ENCODE measurements around the gene PACC1. TPM values are rescaled to one million over a fixed set of nuclear protein-coding genes. Genes with fewer than 3 reads are reported as not detected.

PACC1 gene
- polyA plus RNA-seq, 4 donors = 0.67 to 4.1 (median 2.5) TPM

- no peaks in the 10 kb centered on the region for H3K9me3 ChIP-seq (ENCODE audit: control insufficient read depth in 2 of 2, insufficient read depth in 1 of 2, low read depth in 1 of 2, low read length in 1 of 2)
- WGBS, 3 donors = 1% methylated on average over 46 to 86 of the region's 86 CpGs
- DNase-seq = peak; percentile 85 to 92
- no peaks in the 10 kb centered on the region for H3K27me3 ChIP-seq (ENCODE audit: control insufficient read depth in 3 of 3, insufficient read depth in 3 of 3, low read length in 3 of 3)
- peaks cover 0 to 4% (median 0%) of the 10 kb centered on the region in 3 donors for H3K36me3 ChIP-seq (ENCODE audit: control insufficient read depth in 3 of 3, insufficient read depth in 2 of 3, low read depth in 1 of 3, low read length in 3 of 3)
- H3K27ac ChIP-seq (ENCODE audit: low read depth in 1 of 3, low read length in 2 of 3) = peak within 1 kb of the TSS; percentile 37 to 76 (median 45)
- peak within 1 kb of the TSS; percentile 52 to 97 (median 73) for H3K4me3 ChIP-seq (ENCODE audit: low read depth in 1 of 3, low read length in 3 of 3)
- no peak for FAIRE-seq
- peaks cover 3 to 22% (median 16%) of the 10 kb centered on the region in 3 donors for H3K4me1 ChIP-seq (ENCODE audit: control insufficient read depth in 3 of 3, insufficient read depth in 2 of 3, low read depth in 1 of 3, low read length in 2 of 3)
Observed at GRCh38 chr1:212432661-212433576, 18.2 kb upstream of the PACC1 start, which contains the start of gene NENF. Gene NENF, plus strand, starts transcription at chr1:212432920. Its CDS starts 24 bp downstream, at chr1:212432944.

- Histone ChIP-seq H3K27me3 (ENCODE audit: control insufficient read depth in 3 of 3, insufficient read depth in 3 of 3, low read length in 3 of 3) (no peaks in the 10 kb centered on the region), H3K4me3 (ENCODE audit: low read depth in 1 of 3, low read length in 3 of 3) (peak overlapping the region; percentile 30 to 97 (median 73)), H3K4me1 (ENCODE audit: control insufficient read depth in 3 of 3, insufficient read depth in 2 of 3, low read depth in 1 of 3, low read length in 2 of 3) (peaks cover 3 to 19% (median 16%) of the 10 kb centered on the region in 3 donors), H3K9me3 (ENCODE audit: control insufficient read depth in 2 of 2, insufficient read depth in 1 of 2, low read depth in 1 of 2, low read length in 1 of 2) (no peaks in the 10 kb centered on the region), H3K27ac (ENCODE audit: low read depth in 1 of 3, low read length in 2 of 3) (peak overlapping the region in 1 of 3 donors; percentile 14), H3K36me3 (ENCODE audit: control insufficient read depth in 3 of 3, insufficient read depth in 2 of 3, low read depth in 1 of 3, low read length in 3 of 3) (peaks cover 0 to 4% (median 0%) of the 10 kb centered on the region in 3 donors)
- no peak for DNase-seq
- WGBS, 3 donors = 10 to 31% (median 22%) methylated on average over 5 of the region's 5 CpGs
- no peak for FAIRE-seq
Observed at GRCh38 chr1:212432272-212432660, 17.6 kb upstream of the PACC1 start.

- WGBS, 3 donors = 43 to 72% (median 58%) methylated on average over 9 of the region's 9 CpGs
- H3K36me3 ChIP-seq (ENCODE audit: control insufficient read depth in 3 of 3, insufficient read depth in 2 of 3, low read depth in 1 of 3, low read length in 3 of 3) = peaks cover 0 to 4% (median 0%) of the 10 kb centered on the region in 3 donors
- no peaks in the 10 kb centered on the region for H3K9me3 ChIP-seq (ENCODE audit: control insufficient read depth in 2 of 2, insufficient read depth in 1 of 2, low read depth in 1 of 2, low read length in 1 of 2)
- H3K27ac ChIP-seq (ENCODE audit: low read depth in 1 of 3, low read length in 2 of 3) = peak overlapping the region in 2 of 3 donors; percentile 33 to 76
- no peak for FAIRE-seq
- H3K4me3 ChIP-seq (ENCODE audit: low read depth in 1 of 3, low read length in 3 of 3) = no peak overlapping the region
- no peaks in the 10 kb centered on the region for H3K27me3 ChIP-seq (ENCODE audit: control insufficient read depth in 3 of 3, insufficient read depth in 3 of 3, low read length in 3 of 3)
- peak in 1 of 2 donors; percentile 39 for DNase-seq
- peaks cover 3 to 19% (median 16%) of the 10 kb centered on the region in 3 donors for H3K4me1 ChIP-seq (ENCODE audit: control insufficient read depth in 3 of 3, insufficient read depth in 2 of 3, low read depth in 1 of 3, low read length in 2 of 3)
Observed at GRCh38 chr1:212431644-212432043, 17.0 kb upstream of the PACC1 start.

GRCh38 chr1:212430955-212431394 lies 16.3 kb upstream of the PACC1 start:
- Histone ChIP-seq H3K4me3 (ENCODE audit: low read depth in 1 of 3, low read length in 3 of 3) (no peak overlapping the region), H3K27ac (ENCODE audit: low read depth in 1 of 3, low read length in 2 of 3) (peak overlapping the region in 1 of 3 donors; percentile 76), H3K4me1 (ENCODE audit: control insufficient read depth in 3 of 3, insufficient read depth in 2 of 3, low read depth in 1 of 3, low read length in 2 of 3) (peaks cover 3 to 19% (median 16%) of the 10 kb centered on the region in 3 donors), H3K27me3 (ENCODE audit: control insufficient read depth in 3 of 3, insufficient read depth in 3 of 3, low read length in 3 of 3) (no peaks in the 10 kb centered on the region), H3K9me3 (ENCODE audit: control insufficient read depth in 2 of 2, insufficient read depth in 1 of 2, low read depth in 1 of 2, low read length in 1 of 2) (no peaks in the 10 kb centered on the region), H3K36me3 (ENCODE audit: control insufficient read depth in 3 of 3, insufficient read depth in 2 of 3, low read depth in 1 of 3, low read length in 3 of 3) (peaks cover 0 to 4% (median 0%) of the 10 kb centered on the region in 3 donors)
- FAIRE-seq (no peak), DNase-seq (peak; percentile 78 to 93)
- WGBS, 3 donors = 19 to 50% (median 39%) methylated on average over 3 of the region's 3 CpGs

- Histone ChIP-seq H3K36me3 (ENCODE audit: control insufficient read depth in 3 of 3, insufficient read depth in 2 of 3, low read depth in 1 of 3, low read length in 3 of 3) (peaks cover 0 to 2% (median 0%) of the 10 kb centered on the region in 3 donors), H3K27me3 (ENCODE audit: control insufficient read depth in 3 of 3, insufficient read depth in 3 of 3, low read length in 3 of 3) (no peaks in the 10 kb centered on the region), H3K4me3 (ENCODE audit: low read depth in 1 of 3, low read length in 3 of 3) (no peak overlapping the region), H3K4me1 (ENCODE audit: control insufficient read depth in 3 of 3, insufficient read depth in 2 of 3, low read depth in 1 of 3, low read length in 2 of 3) (peaks cover 3 to 19% (median 16%) of the 10 kb centered on the region in 3 donors), H3K9me3 (ENCODE audit: control insufficient read depth in 2 of 2, insufficient read depth in 1 of 2, low read depth in 1 of 2, low read length in 1 of 2) (no peaks in the 10 kb centered on the region), H3K27ac (ENCODE audit: low read depth in 1 of 3, low read length in 2 of 3) (peak overlapping the region in 1 of 3 donors; percentile 31)
- 56 to 67% (median 66%) methylated on average over 2 of the region's 2 CpGs for WGBS, 3 donors
- FAIRE-seq = no peak
- DNase-seq = no peak
Observed at GRCh38 chr1:212430416-212430815, 15.7 kb upstream of the PACC1 start.

- DNase-seq = no peak
- Histone ChIP-seq H3K4me1 (ENCODE audit: control insufficient read depth in 3 of 3, insufficient read depth in 2 of 3, low read depth in 1 of 3, low read length in 2 of 3) (peaks cover 3 to 14% (median 11%) of the 10 kb centered on the region in 3 donors), H3K27ac (ENCODE audit: low read depth in 1 of 3, low read length in 2 of 3) (no peak overlapping the region), H3K27me3 (ENCODE audit: control insufficient read depth in 3 of 3, insufficient read depth in 3 of 3, low read length in 3 of 3) (no peaks in the 10 kb centered on the region), H3K9me3 (ENCODE audit: control insufficient read depth in 2 of 2, insufficient read depth in 1 of 2, low read depth in 1 of 2, low read length in 1 of 2) (no peaks in the 10 kb centered on the region), H3K4me3 (ENCODE audit: low read depth in 1 of 3, low read length in 3 of 3) (no peak overlapping the region), H3K36me3 (ENCODE audit: control insufficient read depth in 3 of 3, insufficient read depth in 2 of 3, low read depth in 1 of 3, low read length in 3 of 3) (no peaks in the 10 kb centered on the region)
- 65 to 69% (median 69%) methylated on average over 5 of the region's 5 CpGs for WGBS, 3 donors
- no peak for FAIRE-seq
Observed at GRCh38 chr1:212428496-212428895, 13.8 kb upstream of the PACC1 start.

- no peaks in the 10 kb centered on the region for H3K27me3 ChIP-seq (ENCODE audit: control insufficient read depth in 3 of 3, insufficient read depth in 3 of 3, low read length in 3 of 3)
- 53 to 65% (median 58%) methylated on average over 3 of the region's 3 CpGs for WGBS, 3 donors
- no peak overlapping the region for H3K4me3 ChIP-seq (ENCODE audit: low read depth in 1 of 3, low read length in 3 of 3)
- no peaks in the 10 kb centered on the region for H3K36me3 ChIP-seq (ENCODE audit: control insufficient read depth in 3 of 3, insufficient read depth in 2 of 3, low read depth in 1 of 3, low read length in 3 of 3)
- FAIRE-seq (no peak), DNase-seq (no peak)
- H3K27ac ChIP-seq (ENCODE audit: low read depth in 1 of 3, low read length in 2 of 3) = no peak overlapping the region
- no peaks in the 10 kb centered on the region for H3K9me3 ChIP-seq (ENCODE audit: control insufficient read depth in 2 of 2, insufficient read depth in 1 of 2, low read depth in 1 of 2, low read length in 1 of 2)
- no peaks in the 10 kb centered on the region for H3K4me1 ChIP-seq (ENCODE audit: control insufficient read depth in 3 of 3, insufficient read depth in 2 of 3, low read depth in 1 of 3, low read length in 2 of 3)
Observed at GRCh38 chr1:212423879-212424278, 9.2 kb upstream of the PACC1 start.

- H3K36me3 ChIP-seq (ENCODE audit: control insufficient read depth in 3 of 3, insufficient read depth in 2 of 3, low read depth in 1 of 3, low read length in 3 of 3) = no peaks in the 10 kb centered on the region
Observed at GRCh38 chr1:212421165-212421564, 6.5 kb upstream of the PACC1 start.

More at GRCh38 chr1:212421165-212421564, 6.5 kb upstream of the PACC1 start:
- DNase-seq (no peak), FAIRE-seq (no peak)
- no peaks in the 10 kb centered on the region for H3K9me3 ChIP-seq (ENCODE audit: control insufficient read depth in 2 of 2, insufficient read depth in 1 of 2, low read depth in 1 of 2, low read length in 1 of 2)
- H3K27me3 ChIP-seq (ENCODE audit: control insufficient read depth in 3 of 3, insufficient read depth in 3 of 3, low read length in 3 of 3) = no peaks in the 10 kb centered on the region
- WGBS, 3 donors = 76 to 84% (median 79%) methylated on average over 2 of the region's 2 CpGs
- H3K4me1 ChIP-seq (ENCODE audit: control insufficient read depth in 3 of 3, insufficient read depth in 2 of 3, low read depth in 1 of 3, low read length in 2 of 3) = peaks cover 0 to 2% (median 0%) of the 10 kb centered on the region in 3 donors
- no peak overlapping the region for H3K4me3 ChIP-seq (ENCODE audit: low read depth in 1 of 3, low read length in 3 of 3)
- H3K27ac ChIP-seq (ENCODE audit: low read depth in 1 of 3, low read length in 2 of 3) = no peak overlapping the region
